Breast epithelium (tissue), 3 donors: ENCODE results near the gene SLC66A2.

ENCODE experiments used
- POLR2A ChIP-seq: fragments of 450-650 bp; IDR thresholded peaks from one replicate; pipeline ENCODE4 v1.6.1; 2016; ENCODE audit warnings: antibody characterized with exemption, mild to moderate bottlenecking, moderate library complexity
- POLR2AphosphoS5 ChIP-seq, 3 donors: sonication (generic); formaldehyde crosslinking; IDR thresholded peaks; one replicate each; pipeline ENCODE4 v1.6.1; 2017; ENCODE audit warnings: antibody characterized with exemption in 3 of 3

DNA sequence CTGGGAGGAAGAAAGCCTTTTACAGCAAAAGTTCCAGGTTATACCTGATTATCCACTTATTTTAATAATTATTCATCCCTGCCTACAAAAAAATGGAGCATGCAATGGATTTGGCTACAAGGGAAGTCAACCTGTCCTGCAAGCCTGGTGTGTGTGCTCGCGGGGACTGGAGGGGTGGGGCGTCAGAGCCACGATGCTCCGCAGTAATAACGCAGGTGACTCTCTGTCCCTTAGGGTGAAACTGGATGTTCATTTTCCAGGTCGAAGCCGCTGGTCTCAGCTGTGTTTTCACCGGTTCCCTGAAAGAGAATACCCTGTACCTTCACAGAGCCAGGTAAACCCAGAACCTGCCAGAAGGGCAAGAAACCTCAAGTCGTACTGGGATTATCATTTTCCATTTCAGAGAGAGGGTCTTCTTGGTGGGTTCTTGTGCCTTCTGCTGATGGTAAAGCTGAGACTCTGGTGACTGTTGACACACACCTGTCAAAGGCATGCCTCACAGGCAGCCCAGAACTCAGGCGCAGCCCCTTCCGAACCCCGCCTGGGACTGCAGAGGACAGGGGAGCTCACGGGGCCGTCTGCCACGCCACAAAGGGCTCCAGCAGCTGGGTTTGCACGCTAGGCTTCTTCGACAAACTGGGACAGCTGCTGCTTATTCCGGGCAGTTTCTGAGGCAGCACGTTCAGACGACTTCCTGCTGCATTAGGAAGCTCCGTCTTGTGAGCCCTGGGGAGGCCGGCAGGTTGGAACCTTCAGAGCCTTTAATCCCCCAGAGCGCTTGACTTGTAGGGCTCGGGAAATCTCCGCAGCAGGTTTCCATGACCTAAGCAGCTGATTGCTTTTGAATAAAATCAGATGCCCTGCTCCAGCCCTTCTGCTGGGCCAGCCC, 95.1 kb downstream of the SLC66A2 start:
- TF ChIP-seq POLR2A (no peak), POLR2AphosphoS5 (IDR thresholded peaks at IDR 0.05) (no peak)
